GM12891 (cell line): ENCODE results near the gene SLC44A5.
"Not testable (repeated sequence)": the region's sequence is repeated elsewhere in the genome, so short reads cannot be mapped to it uniquely, and the experiment has no call there.

ENCODE experiments used
- DNase-seq: peaks from one replicate; pipeline ENCODE4 v3.0.0; 2011; ENCODE audit warnings: low spot score; ENCODE audit not compliant: insufficient read length
- FAIRE-seq: peaks from 2 replicates; lab custom pipeline; 2011; peaks lifted over from hg19 to GRCh38; lab: Jason Lieb, UNC
- PAX5 ChIP-seq: IDR thresholded peaks from 2 replicates; pipeline ENCODE4 v1.6.1; 2011; ENCODE audit warnings: low read length, moderate library complexity, mild to moderate bottlenecking; ENCODE audit not compliant: insufficient read depth, severe bottlenecking
- POLR2A ChIP-seq: IDR thresholded peaks from 2 replicates; pipeline ENCODE4 v1.6.1; 2011; ENCODE audit warnings: low read depth, low read length, control low read depth
- POLR2AphosphoS5 ChIP-seq: IDR thresholded peaks from 2 replicates; pipeline ENCODE4 v1.6.1; 2011; ENCODE audit warnings: low read depth, low read length, control low read depth
- POU2F2 ChIP-seq: IDR thresholded peaks from 2 replicates; pipeline ENCODE4 v1.6.1; 2011; ENCODE audit warnings: low read depth, mild to moderate bottlenecking, control low read depth, low read length, moderate library complexity
- SPI1 ChIP-seq: IDR thresholded peaks from 2 replicates; pipeline ENCODE4 v1.6.1; 2011; ENCODE audit warnings: low read depth, low read length, control low read depth
- TAF1 ChIP-seq: IDR thresholded peaks from 2 replicates; pipeline ENCODE4 v1.6.1; 2011; ENCODE audit warnings: low read depth, low read length, control low read depth

The SLC44A5 gene

DNA sequence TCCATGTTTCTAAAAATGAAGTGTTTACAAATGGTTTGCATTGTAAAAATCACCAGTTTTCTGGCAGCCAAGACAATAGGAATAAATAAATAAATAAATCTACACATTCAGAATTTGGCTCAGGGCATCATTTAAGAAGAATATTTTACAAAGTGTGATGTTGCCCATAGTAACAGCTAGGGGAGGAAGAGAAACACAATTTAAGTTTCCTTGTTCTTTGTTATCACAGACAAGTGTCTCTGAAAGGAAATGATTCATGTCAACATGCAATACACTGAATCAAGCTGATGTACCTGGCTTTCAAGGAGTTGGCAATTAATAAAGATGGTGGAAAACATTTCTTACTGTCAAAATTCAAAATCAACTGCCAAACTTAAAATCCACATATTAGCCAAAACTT lies 402.1 kb downstream of the SLC44A5 start:
- DNase-seq: no peak
- FAIRE-seq: no peak
- TF ChIP-seq TAF1: no peak

DNA sequence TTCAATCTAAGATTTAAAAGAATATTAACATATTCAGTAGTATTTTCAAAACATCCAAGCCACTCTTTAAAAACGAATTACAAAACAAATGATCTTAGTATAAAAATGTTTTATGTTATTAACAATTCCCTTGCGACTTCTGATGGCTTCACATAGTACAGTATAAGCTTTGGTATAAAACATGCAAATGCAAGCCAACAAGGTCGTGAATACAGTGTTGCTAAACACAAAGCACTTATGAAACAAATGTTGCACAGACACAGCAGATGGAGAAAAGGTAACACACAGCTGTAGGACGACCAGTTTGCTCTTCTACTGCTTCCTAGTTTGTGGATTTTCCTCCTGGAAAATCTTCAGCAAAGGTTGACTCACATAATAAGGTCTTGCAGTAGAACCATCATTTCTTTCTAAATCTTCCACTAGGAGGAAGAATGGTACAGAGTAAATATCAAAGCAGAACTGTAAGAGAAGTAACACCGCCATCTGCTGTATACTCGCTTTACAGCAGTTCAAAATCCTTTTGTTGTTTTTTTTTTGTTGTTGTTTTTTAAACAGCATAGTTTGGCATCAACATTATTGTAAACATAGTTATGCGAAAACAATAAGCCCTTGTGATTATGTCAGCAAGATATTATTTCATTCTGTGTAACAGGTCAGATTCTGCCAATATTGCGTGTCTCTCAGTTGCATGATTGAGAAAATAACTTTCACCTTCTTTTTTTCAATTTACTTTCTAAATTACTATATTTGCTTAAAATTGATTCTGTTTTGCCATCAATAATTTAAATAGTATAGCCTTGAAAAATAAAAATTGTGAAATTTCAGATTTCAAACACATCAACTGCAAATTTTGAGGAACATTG lies 407.3 kb downstream of the SLC44A5 start:
- no peak for TF ChIP-seq POLR2AphosphoS5
- no peak for TF ChIP-seq SPI1
- TF ChIP-seq POU2F2: no peak
- no peak for TF ChIP-seq PAX5
- TF ChIP-seq POLR2A: no peak
- no peak for TF ChIP-seq TAF1
- DNase-seq (peak; percentile 2), FAIRE-seq (peak; percentile 16)

DNA sequence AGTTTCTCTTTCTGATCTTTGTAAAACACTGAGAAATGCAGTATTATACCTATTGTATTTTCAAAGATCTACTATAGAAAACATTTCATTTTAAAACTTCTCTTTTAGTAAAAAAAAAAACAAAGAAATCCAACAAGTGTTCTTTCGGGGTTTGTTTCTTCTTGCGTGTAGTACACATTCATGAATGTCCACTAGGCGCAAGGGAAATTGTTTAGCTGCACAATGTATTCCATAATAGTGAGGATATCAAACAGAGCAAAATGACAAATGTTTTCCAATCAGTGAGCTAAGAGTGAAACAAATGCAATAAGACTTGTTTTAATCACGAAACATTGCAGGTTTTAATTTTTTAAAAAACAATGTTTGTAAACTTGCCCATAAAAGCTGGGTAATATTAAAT lies 408.2 kb downstream of the SLC44A5 start:
- FAIRE-seq (no peak), DNase-seq (no peak)
- TF ChIP-seq SPI1 (no peak), PAX5 (no peak), TAF1 (no peak), POLR2AphosphoS5 (no peak), POLR2A (no peak), POU2F2 (no peak)

DNA sequence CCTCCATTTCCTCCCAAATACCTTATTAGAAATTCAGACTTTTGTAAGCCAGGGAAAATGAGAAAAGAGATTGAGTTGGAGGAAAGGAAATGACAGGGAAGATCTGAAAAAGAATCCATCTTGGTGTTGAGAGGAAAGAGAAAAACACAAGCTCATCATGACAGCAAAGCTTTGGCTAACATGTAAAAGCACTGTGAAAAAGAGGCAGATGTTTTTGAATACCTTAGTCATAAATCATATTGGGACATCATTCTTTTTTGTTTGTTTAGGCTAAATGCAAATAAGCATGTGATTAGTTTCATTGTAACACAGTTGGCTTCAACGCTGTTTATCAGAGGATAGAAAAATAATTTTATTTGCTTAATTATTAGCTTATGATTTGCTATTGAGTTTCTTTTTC lies 412.2 kb downstream of the SLC44A5 start:
- no peak for TF ChIP-seq SPI1
- no peak for TF ChIP-seq PAX5
- TF ChIP-seq POLR2AphosphoS5: no peak
- no peak for TF ChIP-seq POU2F2
- TF ChIP-seq TAF1: no peak
- TF ChIP-seq POLR2A: no peak

DNA sequence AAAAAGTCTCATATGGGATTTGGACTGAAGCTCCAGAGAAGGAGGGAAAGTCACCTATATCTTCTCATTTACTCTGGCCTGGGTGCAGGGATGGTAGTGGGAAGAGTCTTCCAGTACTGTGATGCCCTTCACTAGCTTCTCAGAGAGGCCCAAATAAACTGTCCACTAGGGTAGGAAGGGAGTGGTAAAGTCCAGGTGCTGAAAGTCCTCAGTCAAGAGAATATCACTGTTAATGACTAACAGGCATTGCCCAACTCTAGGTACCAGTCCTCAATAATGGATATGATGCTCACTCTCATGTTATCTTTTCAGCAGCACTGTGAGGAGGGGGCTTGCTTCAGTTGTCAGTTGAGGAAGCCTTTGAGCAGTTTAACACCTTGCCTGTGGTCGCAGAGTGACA lies 412.8 kb downstream of the SLC44A5 start:
- FAIRE-seq: no peak
- no peak for DNase-seq
- TF ChIP-seq PAX5: no peak

More for the DNA sequence above, 412.2 kb downstream of the SLC44A5 start:
- DNase-seq (no peak), FAIRE-seq (no peak)

DNA sequence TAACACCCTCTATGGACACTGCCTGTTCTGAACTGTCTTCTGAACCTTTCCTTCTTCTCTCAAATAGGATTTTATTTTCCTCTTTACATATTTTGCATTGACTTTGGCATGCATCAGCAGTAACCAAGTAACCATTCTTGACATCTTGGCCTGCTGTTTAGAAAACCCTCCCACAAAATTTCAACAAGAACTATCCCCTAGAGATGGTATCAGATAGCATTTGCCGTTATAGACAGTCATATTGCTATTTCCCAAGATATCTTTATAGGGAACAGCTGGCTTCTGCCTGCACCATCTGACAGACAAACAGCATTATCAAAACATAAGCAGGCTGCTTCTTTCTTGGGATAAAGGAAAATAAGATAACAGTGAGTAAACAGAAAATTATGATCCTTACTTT lies 422.0 kb downstream of the SLC44A5 start:
- DNase-seq: no peak
- FAIRE-seq: no peak
- TF ChIP-seq TAF1: no peak
- TF ChIP-seq POLR2AphosphoS5: no peak
- TF ChIP-seq POLR2A: no peak
- TF ChIP-seq SPI1: no peak
- TF ChIP-seq POU2F2: no peak
- TF ChIP-seq PAX5: no peak

DNA sequence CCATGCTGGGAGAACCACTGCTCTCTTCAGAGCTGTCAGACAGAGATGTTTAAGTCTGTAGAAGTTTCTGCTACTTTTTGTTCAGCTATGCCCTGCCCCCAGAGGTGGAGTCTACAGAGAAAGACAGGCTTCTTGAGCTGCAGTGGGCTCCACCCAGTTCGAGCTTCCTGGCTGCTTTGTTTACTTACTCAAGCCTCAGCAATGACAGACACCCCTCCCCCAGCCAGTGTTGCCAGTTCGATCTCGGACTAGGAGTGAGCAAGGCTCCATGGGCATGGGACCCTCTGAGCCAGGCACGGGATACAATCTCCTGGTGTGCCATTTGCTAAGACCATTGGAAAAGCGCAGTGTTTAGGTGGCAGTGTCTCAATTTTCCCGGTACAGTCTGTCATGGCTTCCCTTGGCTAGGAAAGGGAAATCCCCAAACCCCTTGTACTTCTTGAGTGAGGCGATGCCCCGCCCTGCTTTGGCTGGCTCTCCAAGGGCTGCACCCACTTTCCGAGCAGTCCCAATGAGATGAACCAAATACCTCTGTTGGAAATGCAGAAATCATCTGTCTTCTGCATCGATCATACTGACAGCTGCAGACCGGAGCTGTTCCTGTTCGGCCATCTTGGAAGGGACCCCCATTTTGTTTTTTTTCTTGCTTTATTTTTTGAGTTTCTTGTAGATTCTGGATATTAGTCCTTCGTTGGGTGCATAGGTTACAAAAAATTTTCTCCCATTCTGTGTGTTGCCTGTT lies 429.5 kb downstream of the SLC44A5 start:
- FAIRE-seq, DNase-seq: not testable (repeated sequence)

DNA sequence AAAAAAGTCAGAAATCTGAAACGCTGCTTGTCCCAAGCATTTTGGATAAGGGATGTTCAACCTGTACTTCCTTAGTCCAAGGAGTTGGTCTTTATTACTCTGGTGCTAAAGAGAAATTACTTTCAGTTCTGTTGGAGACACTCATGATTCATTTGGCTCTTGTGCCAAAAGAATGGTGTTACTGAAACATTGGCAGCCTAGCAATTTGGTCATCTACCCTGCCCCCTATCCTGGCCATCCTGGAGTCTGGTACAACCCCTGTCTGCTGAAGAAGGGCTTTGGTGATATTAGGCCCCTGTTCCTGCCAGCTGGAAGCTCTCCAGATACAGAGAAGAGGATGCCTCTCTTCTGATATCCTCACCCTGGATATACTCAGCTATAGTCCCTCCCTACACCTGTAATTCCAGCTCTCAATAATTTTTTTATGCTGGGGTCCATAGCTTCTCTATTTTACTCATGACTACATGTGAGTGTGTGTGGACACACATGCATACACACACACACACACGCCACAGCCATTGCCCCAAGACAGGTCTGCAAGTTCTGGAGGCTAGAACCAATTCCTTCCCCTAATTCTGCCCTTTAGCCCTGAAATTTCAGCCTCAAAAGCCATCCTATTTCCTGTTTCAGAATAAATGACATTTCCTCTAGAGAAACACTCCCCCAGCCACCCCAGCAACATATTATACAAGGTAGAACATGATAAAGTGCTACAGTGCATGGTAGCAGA lies 436.7 kb downstream of the SLC44A5 start:
- TF ChIP-seq POU2F2 (no peak), SPI1 (no peak), TAF1 (no peak), PAX5 (no peak)
- FAIRE-seq (no peak), DNase-seq (no peak)

DNA sequence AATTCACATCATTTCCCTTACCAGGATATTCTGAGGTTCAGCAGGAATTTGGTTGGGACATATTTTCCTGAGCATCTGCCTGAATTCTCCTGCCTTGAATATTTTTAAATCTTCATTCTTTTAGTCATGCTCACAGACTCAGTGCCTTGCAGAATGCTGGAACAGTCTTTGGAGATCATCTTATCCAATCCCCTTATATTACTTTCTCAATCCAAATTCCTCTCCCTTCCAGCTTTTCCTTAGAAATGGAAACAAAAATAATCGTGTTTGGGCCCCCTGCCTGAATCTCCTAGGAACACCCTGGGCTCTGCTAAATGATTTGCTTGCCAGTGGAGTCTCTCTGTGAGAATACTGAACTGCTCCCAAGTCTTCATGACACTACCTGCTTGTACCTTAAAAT lies 438.4 kb downstream of the SLC44A5 start:
- FAIRE-seq (no peak), DNase-seq (no peak)
- TF ChIP-seq POLR2A (no peak), SPI1 (no peak), TAF1 (no peak), PAX5 (no peak), POU2F2 (no peak)

DNA sequence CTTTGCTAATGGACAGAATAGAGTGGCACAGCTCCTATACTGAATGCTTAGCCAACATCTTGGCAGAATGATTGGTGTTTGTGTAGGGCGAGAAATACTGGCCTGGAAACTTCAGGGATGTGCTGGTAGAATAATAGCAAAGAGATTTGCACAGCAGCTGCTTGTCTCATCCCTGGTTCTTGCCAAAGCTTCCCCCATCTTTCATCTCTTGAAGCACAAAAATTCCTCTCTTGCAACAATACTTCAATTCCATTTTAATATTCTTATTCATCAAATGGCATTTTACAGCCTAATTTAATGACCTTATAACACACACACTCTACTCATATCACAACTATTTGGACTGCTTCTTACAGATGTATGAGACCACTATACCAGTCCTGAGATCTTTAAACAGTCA lies 439.0 kb downstream of the SLC44A5 start:
- no peak for FAIRE-seq
- TF ChIP-seq TAF1: no peak
- TF ChIP-seq POU2F2: no peak
- TF ChIP-seq POLR2A: no peak
- no peak for TF ChIP-seq POLR2AphosphoS5
- no peak for TF ChIP-seq PAX5
- no peak for DNase-seq
